ENCODE data around the gene BTBD10.
A peak's percentile ranks its signal among the peaks of the same experiment; 100 is the strongest.

The BTBD10 gene

DNA sequence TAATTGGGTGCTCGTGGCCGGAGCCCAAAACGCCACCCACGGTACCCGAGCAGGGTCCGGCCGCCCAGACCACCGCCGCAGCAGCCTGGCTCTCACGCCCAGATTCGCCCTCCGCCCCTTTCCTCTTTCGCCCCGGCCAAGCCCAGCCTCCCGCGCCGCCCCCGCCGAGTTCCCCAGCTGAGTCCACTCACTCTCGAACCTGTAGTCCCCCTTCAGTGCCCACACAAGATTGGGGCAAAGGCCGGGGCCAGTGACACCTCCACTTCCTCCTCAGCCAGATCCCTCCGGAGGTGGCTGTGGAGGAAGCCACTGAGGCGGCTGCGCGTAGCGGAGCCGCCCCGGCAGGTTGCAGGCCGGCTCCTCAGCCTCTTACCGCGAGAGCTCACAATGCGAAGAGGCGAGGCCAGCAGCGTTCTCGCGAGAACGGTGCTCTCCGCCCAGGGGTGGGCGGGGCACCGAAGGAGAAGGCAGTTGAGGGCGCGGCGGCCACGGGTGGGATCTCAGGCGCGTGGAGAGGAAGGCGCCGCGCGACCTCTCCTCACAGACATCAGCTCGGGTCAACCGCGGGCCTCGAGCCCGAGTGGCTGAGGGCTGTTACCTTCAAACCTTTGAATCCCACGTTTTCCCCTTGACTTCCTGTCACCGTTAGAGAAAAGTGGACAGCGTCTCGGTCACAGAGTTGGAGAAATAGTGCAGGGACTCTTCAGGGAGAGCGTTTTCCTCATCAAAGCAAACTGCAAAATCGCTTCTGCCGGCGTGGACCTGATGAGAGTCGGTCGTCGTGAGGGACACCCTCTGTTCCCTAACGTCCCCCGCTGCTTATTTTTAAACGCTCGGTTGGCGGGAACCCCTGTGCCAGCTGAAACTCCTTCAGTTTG is at the start of gene BTBD10:
TSS of gene BTBD10 (minus strand) at position 322 of the 878 bp plus-strand sequence. CDS start 18,098 bp downstream, outside the sequence.
- DNase-seq (ENCODE audit: low read depth), result peak; percentile 95

DNA sequence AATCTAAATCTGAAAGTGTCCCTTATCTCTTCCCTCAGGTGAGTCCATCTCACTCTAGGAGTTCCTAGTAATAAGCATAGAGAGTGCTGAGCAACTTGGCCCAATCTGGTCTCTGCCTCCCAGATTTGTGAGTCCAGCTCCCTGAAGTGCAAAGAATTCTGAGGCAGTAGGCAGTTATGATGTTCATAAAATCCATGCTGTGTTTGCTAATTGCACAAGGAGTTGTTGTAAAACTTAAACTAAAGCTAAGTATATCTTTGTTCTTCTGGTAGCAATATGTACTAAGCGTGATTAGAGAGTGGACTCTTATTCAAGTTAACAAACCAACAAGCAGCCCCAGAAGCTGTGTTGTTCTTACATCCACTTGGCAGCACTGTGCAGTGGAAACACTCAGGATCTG is 40.4 kb upstream of the BTBD10 start:
- DNase-seq (ENCODE audit: low read depth), result no peak

DNA sequence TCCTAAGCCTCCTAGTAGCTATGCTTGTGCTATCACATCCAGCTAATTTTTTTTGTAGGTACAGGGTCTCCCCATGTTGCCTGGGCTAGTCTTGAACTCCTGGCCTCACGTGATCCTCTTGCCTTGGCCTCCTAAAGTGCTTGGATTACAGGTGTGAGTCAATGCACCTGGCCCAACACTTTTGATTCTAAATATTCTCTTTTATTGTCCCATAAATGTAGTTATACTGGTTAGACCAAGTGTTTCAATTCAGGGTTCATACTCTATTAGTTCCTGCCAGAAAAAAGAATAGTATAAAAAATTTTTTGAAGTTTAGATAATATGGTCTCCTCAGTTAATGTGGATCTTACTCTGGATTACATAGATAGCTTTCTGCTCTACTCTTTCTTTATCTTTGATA is 39.5 kb upstream of the BTBD10 start:
- DNase-seq (ENCODE audit: low read depth), result no peak

DNA sequence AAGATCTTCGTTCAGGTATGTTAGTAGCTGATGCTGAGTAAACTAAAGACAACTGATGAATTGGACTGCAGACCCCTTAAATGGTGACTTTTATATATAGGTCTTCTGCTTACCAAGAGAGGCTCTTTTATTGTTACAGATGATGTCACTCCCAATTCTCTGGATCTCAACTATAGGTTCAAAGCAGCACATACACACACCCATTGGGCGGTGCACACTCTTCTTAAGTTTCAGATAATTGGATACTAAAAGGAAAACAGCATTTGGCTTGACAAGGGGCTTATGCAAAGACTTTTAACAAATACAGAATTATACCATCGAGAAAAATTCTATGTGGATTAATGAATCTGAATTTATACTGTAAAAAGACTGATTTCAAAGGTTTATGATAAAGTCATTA is 32.9 kb upstream of the BTBD10 start, which contains the start of gene PTH:
TSS of gene PTH (minus strand) at position 69 of the 400 bp plus-strand sequence. CDS start 3,142 bp downstream, outside the sequence.
- DNase-seq (ENCODE audit: low read depth), result no peak

DNA sequence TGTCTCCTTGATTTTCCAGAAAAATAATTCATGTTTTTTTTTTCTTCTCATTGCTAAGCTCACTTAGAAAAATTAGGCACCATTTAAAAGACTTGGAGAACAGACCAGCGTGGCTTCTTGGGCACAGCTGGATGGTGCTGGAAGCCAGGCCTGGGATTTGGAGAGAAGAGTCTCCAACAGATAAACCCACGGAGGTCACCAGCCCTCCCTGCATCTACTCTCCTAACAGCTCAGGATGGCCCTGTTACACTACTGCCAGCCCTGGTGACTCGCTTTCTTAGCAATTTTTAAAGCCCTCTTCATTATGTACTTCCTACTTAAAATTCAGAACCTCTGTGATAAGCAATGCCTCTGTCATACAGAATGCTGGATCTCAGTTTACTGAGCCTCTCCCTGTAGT is 31.0 kb upstream of the BTBD10 start:
- DNase-seq (ENCODE audit: low read depth), result no peak

DNA sequence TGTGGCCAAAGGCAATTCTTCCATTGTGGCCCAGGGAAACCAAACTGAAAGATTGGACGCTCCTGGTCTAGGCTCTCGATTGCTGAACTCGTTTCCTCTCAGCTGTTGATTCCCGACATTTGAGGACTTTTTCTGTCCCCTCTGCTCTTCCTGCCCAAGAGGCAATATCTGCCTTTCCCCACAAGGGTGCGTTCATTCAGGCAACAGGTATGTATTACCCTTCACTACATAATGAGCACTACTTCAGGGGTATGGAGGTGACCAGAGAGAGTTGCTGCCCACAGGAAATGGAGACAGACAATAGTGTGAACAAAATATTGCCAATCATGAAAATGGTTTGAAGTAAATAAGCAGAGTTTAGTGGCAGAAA is 24.6 kb upstream of the BTBD10 start:
- peak; percentile 22 for DNase-seq (ENCODE audit: low read depth)

DNA sequence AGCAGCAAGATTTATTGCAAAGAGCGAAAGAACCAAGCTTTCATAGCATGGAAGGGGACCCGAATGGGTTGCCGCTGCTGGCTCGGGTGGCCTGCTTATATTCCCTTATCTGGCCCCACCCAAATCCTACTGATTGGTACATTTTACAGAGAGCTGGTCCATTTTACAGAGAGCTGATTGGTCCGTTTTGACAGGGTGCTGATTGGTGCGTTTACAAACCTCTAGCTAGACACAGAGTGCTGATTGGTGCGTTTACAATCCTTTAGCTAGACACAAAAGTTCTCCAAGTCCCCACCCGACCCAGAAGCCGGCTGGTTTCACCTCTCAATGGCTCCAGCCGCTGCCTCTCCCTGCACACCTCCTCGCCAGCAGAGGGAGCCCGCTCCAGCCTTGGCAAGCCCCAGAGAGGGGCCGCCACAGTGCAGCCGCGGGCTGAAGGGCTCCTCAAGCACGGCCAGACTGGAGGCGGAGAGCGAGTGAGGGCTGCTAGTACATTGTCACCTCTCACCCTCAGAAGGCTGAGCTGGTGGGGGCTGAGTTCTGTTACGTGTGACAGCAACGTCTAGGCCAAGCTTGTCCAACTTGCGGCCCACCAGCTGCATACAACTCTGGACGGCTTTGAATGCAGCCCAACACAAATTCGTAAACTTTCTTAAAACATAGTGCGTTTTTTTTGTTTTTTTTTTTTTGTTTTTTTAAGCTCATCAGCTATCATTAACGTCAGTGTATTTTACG is 24.1 kb upstream of the BTBD10 start:
- no peak for DNase-seq (ENCODE audit: low read depth)

DNA sequence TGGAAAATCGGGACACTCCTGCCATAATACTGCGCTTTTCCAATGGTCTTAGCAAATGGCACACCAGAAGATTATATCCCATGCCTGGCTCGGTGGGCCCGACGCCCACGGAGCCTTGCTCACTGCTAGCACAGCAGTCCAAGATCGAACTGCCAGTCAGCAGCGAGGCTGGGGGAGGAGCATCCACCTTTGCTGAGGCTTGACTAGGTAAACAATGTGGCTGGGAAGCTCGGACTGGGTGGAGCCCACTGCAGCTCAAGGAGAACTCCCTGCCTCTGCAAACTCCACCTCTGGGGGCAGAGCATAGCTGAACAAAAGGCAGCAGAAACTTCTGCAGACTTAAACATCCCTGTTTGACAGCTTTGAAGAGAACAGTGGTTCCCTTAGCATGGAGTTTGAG is 17.2 kb upstream of the BTBD10 start:
- DNase-seq (ENCODE audit: low read depth), result no peak

DNA sequence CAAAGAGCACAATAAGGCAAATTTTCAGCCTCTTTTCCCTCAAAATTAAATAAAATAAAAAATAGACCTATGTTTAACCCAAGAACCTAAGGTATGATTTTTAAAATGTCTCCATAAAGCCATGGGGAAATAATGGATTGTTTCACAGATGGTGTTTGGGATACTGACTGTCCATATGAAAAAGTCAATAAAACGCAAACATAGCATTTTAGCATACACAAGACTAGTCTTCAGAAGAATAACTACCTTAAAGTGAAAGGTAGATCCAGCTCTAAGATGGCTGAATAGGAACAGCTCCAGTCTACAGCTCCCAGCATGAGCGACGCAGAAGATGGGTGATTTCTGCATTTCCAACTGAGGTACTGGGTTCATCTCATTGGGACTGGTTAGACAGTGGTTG is 16.7 kb upstream of the BTBD10 start:
- no peak for DNase-seq (ENCODE audit: low read depth)

DNA sequence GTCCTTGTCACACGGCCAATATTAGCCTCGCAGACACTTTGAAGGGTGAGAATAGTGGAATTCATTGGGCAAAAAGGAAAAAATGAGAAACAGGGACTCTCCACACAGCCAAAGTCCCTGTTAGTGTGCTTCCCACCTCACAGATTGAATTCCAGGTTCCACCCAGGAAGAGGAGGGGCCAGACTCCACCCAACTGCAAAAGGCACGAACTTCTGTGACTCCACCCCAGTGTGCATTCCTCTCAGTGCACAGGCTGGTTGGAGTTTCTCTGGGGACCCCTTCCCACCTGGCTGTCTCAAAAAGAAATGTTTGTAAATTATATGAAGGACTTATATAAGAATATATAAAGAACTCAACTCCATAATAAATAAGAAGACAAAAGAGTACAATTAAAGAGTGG is 12.1 kb upstream of the BTBD10 start:
- no peak for DNase-seq (ENCODE audit: low read depth)

DNA sequence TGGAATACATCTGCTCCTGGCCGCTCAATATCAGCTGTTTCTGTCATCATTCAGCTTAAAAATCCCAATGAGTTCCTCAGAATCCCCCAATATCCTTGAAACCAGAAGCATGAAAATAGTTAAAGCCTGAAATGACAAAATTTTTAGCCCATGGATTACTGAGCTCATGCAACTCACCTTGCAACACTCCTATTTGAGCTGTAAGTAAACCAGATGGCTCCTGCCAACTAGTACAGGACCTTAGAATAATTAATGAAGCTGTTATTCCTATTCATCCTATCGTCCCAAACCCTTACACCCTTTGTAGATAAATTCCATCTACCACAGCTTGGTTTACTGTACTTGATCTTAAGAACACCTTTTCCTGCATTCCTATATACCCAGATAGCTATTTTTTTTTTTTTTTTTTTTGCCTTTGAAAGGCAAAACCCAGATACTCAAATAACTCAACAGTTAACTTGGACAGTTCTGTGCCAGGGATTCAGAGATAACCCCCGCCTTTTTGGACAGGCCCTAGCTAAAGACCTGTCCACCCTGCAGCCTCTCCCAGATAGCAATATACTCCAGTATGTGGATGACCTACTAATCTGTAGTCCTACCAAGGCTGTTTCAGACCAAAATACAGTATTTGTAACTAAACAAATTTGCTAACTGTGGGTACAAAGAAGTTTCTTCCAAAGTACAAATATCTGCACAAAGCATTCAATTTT is 10.1 kb upstream of the BTBD10 start:
- DNase-seq (ENCODE audit: low read depth), result no peak

DNA sequence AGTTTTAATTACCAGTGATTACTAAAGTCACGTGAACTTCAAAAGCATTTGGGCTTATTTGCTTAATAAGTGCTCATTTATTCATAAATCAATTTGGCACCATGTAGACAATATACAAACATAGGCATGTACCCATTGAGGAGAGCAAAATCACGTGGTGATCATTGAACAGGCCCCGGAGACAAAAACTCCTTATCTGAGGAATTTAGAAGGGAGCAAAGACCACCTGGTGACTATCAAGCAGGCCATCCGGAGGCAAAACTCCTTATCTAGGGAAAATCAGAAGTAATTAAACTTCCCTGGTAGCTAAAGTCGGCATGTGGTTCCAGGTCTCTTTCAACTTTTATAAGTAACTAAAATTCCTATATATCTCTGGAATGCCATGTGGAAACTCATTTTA is 5.7 kb upstream of the BTBD10 start:
- DNase-seq (ENCODE audit: low read depth), result no peak

DNA sequence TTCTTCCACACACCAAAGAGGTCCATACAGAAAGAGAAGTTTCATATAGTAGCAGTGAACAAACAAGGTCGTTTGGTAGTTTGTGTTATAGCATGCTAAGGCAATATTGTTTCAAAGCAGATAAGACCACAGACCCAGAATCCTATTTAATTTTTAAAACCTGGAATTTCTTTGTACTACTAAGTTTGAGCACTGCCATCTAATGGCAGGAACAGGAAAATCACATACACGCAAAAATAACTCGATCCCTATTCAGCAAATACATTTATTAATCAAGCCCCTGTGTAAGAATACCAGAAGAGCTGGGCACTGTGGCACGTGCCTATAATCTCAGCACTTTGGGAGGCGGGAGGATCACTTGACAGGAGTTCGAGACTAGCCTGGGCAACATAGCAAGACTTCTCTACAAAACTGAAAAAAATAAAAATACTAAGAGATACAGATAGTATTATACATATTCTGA is 2.9 kb upstream of the BTBD10 start:
- DNase-seq (ENCODE audit: low read depth), result peak; percentile 68

DNA sequence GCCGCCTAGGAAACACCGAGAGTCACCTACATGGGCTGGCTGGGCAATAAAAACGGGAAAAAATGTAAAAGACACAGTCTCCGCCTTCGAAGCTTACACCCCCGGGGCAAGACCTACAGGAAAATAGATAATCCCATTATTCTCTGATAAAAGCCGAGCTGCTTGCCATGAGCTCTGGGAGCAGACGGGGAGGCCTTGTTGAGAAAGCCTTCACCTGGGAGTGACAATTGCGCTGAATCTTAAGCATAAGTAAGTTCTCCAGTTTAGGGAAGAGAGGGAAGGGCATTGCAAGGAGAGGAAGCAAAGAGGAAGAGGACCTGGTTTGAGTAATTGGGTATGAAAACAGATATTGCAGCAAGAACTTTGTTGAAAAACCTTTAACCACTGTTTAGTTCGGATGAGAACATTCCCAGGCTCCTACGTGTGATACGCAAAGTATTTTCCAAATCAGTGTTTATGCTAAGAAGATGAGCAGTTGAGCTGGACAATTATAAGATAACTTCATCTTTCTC is 813 bp upstream of the BTBD10 start:
- DNase-seq (ENCODE audit: low read depth), result no peak

DNA sequence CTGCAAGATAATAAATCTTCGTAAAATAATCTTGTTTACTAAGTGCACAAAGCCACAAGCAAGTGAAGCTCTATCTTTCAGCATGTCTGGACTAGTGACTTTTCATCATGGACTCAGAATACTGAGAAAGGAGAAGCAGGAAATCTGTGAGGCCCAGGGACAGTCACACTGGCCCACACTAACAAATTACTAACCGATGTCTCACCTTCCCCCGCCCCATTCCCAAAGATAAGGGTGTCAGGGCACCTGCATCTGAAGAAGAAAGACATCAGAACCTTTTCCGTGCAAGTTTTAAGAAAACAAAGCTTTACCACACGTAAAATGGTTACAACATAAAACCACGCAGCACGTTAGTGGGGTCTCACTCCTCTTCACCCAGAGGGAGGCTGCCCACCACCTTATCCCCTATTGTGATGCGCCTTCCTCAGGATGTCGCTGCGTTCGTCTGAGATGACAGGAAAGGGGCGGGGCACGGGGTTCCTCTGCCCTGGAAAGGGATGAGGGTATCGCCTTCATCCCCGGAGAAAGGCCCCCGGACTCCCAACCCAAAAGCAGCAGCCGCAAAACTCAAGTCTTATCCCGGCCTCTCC is 616 bp downstream of the BTBD10 start:
- DNase-seq (ENCODE audit: low read depth), result peak; percentile 81

DNA sequence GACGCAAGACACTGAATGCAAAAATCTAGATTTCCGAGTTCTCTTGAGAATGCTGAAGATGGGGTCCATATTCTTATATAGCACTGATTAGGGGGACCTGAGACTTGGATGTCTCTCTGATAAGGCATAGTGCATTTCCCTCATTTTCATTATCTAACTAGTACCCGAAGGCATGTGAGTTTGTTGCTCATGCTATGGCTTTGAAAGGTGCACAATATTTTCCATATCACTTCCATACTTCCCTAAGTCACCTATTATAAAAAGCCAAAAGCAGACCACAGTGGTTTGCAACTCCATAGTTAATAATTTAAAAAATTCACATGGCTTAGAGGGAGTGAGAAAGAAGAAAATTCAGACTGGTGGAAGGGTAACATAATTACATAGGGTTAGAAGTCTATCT is 1.7 kb downstream of the BTBD10 start:
- no peak for DNase-seq (ENCODE audit: low read depth)

DNA sequence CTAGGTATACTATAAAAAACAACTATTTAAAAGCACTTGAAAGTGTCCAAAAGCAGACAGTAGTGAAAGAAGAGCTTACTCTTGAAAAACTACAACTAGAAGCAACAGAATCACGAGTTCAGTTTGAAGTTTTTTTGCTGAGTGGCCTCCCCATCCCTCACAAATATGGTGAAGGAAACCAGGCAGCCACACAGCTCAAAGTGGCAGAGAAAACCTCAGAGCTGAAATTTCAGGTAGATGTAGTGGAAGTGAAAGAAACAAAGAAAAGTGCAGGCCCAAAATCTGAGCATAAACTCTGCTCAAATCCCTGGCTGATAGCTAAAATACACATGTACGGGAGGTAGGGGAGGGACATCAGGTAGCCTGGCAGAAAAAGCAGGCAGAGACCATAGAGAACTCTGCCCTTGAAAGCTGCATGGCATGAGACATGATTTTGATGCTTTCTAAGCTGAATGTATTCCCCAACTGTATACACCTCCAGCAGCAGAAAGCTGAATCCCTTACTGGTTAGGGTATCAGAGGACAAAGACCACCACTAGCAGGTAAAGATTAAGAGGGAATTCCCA is 12.1 kb downstream of the BTBD10 start:
- no peak for DNase-seq (ENCODE audit: low read depth)

DNA sequence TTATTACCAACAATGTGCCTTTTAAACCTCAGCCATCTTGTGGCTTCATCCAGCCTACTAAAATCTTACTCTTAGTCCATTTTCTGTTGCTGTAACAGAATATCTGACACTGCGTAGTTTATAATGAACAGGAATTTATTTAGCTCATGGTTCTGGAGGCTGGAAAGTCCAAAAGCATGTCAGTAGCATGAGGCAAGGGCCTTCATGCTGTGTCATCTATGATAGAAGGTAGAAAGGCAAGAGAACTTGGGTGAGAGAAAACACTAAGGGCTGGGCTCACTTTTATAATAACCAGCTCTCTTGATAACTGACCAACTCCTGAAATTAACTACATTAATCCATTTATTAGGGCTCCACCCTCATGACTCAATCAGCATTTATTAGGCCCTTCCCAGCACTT is 13.5 kb downstream of the BTBD10 start:
- DNase-seq (ENCODE audit: low read depth), result no peak

DNA sequence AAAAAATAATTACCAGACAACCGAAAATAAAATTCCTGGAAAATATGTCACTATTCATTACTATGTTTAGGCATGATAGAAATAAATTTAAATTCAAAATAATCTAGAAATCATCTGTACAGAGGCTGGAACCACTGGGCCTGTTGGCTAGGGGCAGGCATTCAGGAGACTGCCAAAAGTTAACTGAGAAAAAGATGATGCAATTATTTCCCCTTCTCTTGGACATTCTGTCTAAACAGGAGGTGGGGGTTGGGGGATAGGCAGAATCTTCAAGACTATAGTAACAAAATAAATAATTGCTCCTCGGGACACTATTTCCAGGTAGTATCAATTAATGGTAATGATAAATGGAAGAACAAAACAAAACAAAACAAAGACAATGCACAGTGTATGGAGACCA is 14.1 kb downstream of the BTBD10 start:
- no peak for DNase-seq (ENCODE audit: low read depth)

DNA sequence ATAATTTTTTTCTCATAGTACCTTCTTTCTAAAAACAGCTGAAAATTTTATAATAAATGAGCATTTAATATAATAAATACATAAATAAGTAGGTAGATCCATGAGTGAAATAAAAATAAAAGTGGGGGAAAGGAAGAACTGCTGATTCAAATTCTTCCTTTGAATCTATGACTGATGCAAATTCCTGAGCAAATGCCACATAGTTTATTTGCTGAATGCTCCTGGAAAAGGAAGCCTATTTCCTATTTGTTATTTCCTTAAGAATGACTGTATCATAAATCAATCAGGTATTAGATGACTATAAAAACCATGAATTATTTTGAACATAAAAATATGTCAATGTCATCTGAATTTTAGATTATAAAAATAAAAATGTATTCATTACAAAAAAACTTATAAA is 16.6 kb downstream of the BTBD10 start:
- DNase-seq (ENCODE audit: low read depth), result peak; percentile 74

DNA sequence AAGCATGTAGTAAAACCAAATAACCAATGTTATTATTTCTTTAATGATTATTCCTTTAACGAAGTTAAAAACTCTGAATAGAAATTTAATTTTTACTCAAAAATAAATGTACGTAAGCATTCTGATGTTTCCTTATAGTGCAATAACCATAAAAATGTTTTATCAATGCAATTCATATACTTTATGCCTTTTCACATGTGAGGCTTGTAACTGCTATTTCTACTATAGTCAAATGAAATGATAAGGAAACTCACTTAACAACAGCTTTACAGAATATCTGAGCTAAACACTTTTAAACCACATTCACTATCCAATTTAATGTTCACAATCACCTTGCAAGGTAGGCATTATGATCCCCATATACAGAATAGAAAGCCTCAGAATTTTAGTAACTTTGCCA is 17.4 kb downstream of the BTBD10 start:
- DNase-seq (ENCODE audit: low read depth), result no peak

Data from ELR (cell line).